Small intestine (tissue), 7 donors: ENCODE measurements around the gene CD99L2. TPM values are rescaled to one million over a fixed set of nuclear protein-coding genes. Genes with fewer than 3 reads are reported as not detected.

ENCODE experiments used
- DNase-seq, 2 donors: peaks; one replicate each; pipeline versions ENCODE4 v3.0.0 to v3.0.0-alpha.2; 2013
- FAIRE-seq: peaks from 2 replicates; lab custom pipeline; 2012; peaks lifted over from hg19 to GRCh38; lab: Jason Lieb, UNC
- H3K27ac ChIP-seq, 3 donors: one replicate each; pipeline ENCODE4 v1.5.1; 2013; ENCODE audit warnings: low read length in 2 of 3, mild to moderate bottlenecking in 2 of 3, control low read depth in 1 of 3, inconsistent platforms in 1 of 3, low read depth in 1 of 3, moderate library complexity in 1 of 3
- H3K27me3 ChIP-seq, 3 donors: one replicate each; pipeline ENCODE4 v1.6.1; 2013; ENCODE audit warnings: low read length in 3 of 3, inconsistent platforms in 1 of 3; ENCODE audit not compliant: control insufficient read depth in 3 of 3, insufficient read depth in 3 of 3
- H3K36me3 ChIP-seq, 3 donors: one replicate each; pipeline ENCODE4 v1.6.1; 2013; ENCODE audit warnings: low read length in 3 of 3, inconsistent platforms in 1 of 3, low read depth in 1 of 3, mild to moderate bottlenecking in 1 of 3, moderate library complexity in 1 of 3; ENCODE audit not compliant: control insufficient read depth in 3 of 3, insufficient read depth in 2 of 3
- H3K4me1 ChIP-seq, 3 donors: one replicate each; pipeline ENCODE4 v1.6.1; 2013; ENCODE audit warnings: low read length in 2 of 3, inconsistent platforms in 1 of 3, low read depth in 1 of 3, mild to moderate bottlenecking in 1 of 3, moderate library complexity in 1 of 3; ENCODE audit not compliant: control insufficient read depth in 3 of 3, insufficient read depth in 2 of 3
- H3K4me3 ChIP-seq, 3 donors: one replicate each; pipeline ENCODE4 v1.5.1; 2013; ENCODE audit warnings: low read length in 3 of 3, control low read depth in 1 of 3, inconsistent platforms in 1 of 3, low read depth in 1 of 3, mild to moderate bottlenecking in 1 of 3, moderate library complexity in 1 of 3
- H3K9me3 ChIP-seq, 2 donors: one replicate each; pipeline ENCODE4 v1.6.1; 2013; ENCODE audit warnings: low read depth in 1 of 2, low read length in 1 of 2; ENCODE audit not compliant: control insufficient read depth in 2 of 2, insufficient read depth in 1 of 2
- WGBS, 3 donors: extraction: QIAGEN DNeasy Blood & Tissue Kit; methylation state at CpG; one replicate each; pipeline ENCODE4 v1.1.7; 2013; 5-methylcytosine and 5-hydroxymethylcytosine counted together
- polyA plus RNA-seq, 4 donors: library from polyadenylated mRNA; stranded (reverse) in 3 of 4; unstranded in 1 of 4; fragments of 200-250 nt in 3 of 4; fragments of 120-200 nt in 1 of 4; gene quantifications; one replicate each; pipeline versions ENCODE4 v1.2.1 to v1.2.3, GENCODE V29; 2013
- donor health status: healthy with polysubstance abuse.
- donor health status: control.
- donor health status: control.
- donor health status: Bipolar disorder and iron deficiency.
- donor health status: healthy.

CD99L2 gene
- polyA plus RNA-seq, 4 donors = 5.9 to 20.5 (median 12.3) TPM

DNA sequence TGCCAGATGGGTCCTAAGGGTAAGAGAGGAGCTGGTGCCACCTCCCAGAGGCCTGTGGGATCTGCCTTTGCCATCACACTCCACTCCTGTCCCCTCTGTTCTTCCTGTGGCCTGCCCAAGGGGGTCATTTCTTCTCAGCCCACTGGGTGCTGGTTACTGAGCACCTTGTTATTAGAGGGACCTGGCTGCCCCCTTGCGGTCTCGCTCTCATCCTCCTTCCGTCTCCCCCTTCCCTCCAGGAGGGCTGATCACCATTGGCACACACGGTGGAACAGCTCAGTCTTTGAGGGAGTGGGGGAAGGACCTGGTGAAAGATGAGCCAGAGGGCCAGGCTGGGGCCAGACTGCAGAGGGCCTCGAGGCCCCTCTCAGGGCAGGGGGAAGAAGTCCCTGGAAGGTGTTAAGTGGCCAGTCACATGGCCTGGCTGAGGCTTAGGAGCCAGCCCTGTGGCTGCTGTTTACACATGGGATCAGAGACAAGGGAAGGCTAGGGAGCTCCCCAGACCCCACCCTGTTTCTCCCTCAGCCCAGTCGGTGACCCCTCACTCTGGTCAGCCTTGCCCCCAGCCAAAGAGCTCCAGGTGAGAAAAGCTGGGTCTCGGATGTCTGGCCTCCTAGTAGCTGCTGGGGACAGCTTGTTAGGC is 137.2 kb downstream of the CD99L2 start:
- DNase-seq = no peak
- Histone ChIP-seq H3K4me1 (no peaks in the 10 kb centered on the region), H3K4me3 (no peak overlapping the region), H3K27ac (no peak overlapping the region), H3K27me3 (no peaks in the 10 kb centered on the region), H3K9me3 (no peaks in the 10 kb centered on the region), H3K36me3 (peaks cover 2 to 45% (median 4%) of the 10 kb centered on the region in 3 donors)
- whole genome bisulfite sequencing, 3 donors = 56 to 74% (median 69%) methylated on average over 7 of the region's 7 CpGs
- FAIRE-seq = no peak

DNA sequence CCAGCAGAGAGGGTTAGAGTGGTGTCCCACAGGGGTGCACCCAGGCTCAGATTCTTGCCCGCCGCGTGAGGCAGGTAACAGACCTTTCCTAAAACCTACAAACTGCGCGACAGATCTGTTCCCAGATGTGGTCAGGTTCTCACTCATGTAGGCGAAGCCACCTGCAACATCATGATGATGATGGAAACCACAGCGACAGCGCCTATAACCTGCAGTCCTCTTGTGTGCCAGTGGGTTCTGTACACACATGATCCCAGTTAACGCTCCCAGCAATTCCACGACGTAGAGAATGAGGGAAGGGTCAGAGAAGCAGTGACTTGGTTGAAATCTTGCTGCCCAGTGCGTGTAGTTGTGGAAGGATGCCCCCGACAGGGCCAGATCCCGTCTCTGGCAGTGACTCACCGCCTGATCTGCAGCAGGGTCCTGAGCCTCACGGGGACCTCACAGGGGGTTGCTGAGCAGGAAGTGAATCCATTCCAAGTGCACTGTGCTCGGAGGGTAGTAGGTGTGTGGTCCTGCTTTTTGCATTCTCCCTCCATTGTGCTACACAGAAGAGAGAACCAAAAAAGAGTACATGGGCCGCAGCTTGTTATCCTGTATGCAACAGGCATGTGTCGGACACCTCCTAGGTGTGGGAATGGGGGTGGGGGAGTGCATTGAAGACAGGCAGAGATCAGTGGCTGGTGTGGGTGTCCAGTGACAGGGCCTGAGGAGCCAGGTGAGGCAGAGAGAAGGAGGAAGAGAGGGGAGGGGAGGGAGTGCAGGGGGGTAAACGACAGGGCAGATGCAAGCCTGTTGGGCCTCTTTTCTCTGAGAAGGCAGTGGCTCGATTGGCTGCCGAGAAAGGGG is 138.7 kb downstream of the CD99L2 start:
- WGBS, 3 donors = 81 to 87% (median 87%) methylated on average over 17 to 22 of the region's 22 CpGs
- DNase-seq = no peak
- H3K27me3 ChIP-seq = no peaks in the 10 kb centered on the region
- FAIRE-seq = no peak
- peaks cover 2 to 45% (median 4%) of the 10 kb centered on the region in 3 donors for H3K36me3 ChIP-seq
- H3K4me1 ChIP-seq = no peaks in the 10 kb centered on the region
- no peak overlapping the region for H3K27ac ChIP-seq
- H3K4me3 ChIP-seq = no peak overlapping the region
- H3K9me3 ChIP-seq = no peaks in the 10 kb centered on the region

DNA sequence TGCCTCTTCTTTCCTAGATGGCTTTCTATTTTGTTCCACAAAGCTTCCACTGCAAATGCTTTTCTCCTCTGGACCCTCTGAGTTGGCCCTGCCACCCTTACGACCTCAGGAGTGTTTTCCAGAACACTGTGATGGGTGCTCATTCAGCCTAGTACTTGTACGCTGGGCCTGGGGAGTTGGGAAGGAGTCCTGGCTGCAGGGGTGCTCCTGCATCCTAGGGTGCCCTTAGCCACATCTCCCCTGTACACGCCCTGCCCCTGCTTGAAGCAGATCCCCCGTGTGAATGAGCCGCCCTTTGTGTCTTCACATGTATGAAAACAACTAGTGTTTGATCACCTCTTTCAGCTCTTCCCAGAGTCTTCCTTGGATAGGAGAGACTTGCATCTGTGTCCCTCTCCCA is 141.1 kb downstream of the CD99L2 start:
- Histone ChIP-seq H3K27ac (no peak overlapping the region), H3K4me1 (no peaks in the 10 kb centered on the region), H3K4me3 (no peak overlapping the region), H3K9me3 (no peaks in the 10 kb centered on the region), H3K27me3 (no peaks in the 10 kb centered on the region), H3K36me3 (peaks cover 2 to 37% (median 4%) of the 10 kb centered on the region in 3 donors)
- FAIRE-seq (no peak), DNase-seq (no peak)
- WGBS, 3 donors = 89 to 93% (median 89%) methylated on average over 5 of the region's 5 CpGs

DNA sequence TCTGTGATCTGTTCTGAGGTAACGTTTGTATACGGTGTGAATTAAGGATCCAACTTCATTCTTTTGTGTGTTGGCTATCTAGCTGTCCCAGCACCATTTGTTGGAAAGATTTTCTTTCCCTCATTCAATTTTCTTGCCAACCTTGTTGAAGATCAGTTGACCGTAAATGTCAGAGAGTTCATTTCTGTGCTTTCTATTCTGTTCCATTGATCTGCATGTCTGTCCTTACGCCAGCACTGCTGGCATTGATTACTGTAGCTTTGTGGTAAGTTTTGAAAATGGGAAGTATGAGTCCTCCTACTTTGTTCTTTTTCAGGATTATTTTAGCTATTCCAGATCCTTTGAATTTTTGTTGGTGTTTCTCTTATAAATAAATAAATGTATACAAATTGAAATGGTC is 144.5 kb downstream of the CD99L2 start:
- no peak overlapping the region for H3K27ac ChIP-seq
- WGBS, 3 donors = 89 to 94% (median 93%) methylated on average over 4 of the region's 4 CpGs
- no peak overlapping the region for H3K4me3 ChIP-seq
- H3K36me3 ChIP-seq = peaks cover 4 to 31% (median 4%) of the 10 kb centered on the region in 3 donors
- H3K4me1 ChIP-seq = no peaks in the 10 kb centered on the region
- DNase-seq (no peak), FAIRE-seq (no peak)
- H3K27me3 ChIP-seq = no peaks in the 10 kb centered on the region
- H3K9me3 ChIP-seq = no peaks in the 10 kb centered on the region

DNA sequence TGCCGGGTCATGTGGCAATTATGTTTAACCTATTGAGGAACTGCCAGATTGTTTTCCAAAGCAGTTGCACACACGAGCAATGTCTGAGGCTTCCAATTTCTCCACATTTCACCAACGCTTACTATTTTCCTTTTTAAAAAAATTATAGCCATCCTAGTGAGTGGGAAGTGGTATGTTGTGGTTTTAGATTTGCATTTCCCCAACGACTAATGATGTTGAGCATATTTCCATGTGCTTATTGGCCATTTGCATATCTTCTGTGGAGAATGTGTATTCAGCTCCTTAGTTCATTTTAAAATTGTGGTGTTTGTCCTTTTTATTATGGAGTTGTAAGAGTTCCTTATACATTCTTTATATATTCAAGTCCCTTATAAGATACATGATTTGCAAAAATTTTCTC is 145.1 kb downstream of the CD99L2 start:
- no peak for DNase-seq
- Histone ChIP-seq H3K27me3 (no peaks in the 10 kb centered on the region), H3K36me3 (peaks cover 4 to 31% (median 4%) of the 10 kb centered on the region in 3 donors), H3K27ac (no peak overlapping the region), H3K4me3 (no peak overlapping the region), H3K9me3 (no peaks in the 10 kb centered on the region), H3K4me1 (no peaks in the 10 kb centered on the region)
- 80 to 89% (median 83%) methylated on average over 4 of the region's 4 CpGs for WGBS, 3 donors
- no peak for FAIRE-seq

DNA sequence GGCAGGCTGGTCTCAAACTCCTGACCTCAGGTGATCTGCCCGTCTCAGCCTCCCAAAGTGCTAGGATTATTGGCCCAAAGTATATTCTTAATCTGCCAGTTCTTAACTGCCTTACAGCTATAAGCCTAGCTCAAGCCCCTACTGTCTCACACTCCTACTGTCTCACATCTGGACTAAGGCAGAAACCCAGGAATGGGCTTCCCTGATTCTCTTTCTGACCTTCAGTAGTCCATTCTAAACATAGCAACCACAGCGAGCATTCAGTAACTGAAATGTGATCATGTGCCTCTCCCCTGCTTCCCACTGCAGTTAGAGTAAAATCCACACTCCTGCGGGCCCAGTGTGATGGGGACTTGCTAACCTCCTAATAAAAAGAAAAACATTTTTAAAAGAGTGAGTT is 146.3 kb downstream of the CD99L2 start:
- Histone ChIP-seq H3K36me3 (peaks cover 4 to 20% (median 4%) of the 10 kb centered on the region in 3 donors), H3K9me3 (no peaks in the 10 kb centered on the region), H3K27ac (no peak overlapping the region), H3K27me3 (no peaks in the 10 kb centered on the region), H3K4me1 (no peaks in the 10 kb centered on the region), H3K4me3 (no peak overlapping the region)
- WGBS, 3 donors = 89 to 95% (median 91%) methylated on average over 3 of the region's 3 CpGs
- no peak for FAIRE-seq
- DNase-seq = no peak

DNA sequence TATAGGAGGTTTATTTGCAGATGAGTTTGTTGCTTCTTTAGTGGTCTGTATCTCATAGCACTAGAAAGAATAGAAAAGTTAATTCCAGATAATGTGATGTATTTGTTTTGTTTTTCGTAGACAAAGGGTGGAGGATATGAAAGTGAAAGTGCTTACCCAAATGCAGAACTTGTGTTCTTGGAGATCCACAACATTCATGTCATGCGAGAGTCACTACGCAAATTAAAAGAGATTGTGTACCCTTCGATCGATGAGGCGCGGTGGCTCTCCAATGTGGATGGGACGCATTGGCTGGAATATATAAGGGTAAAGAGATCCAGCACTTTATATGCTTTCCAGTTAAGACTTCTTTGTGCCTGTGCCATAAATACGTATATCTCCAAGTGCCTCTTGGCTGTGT is 162.0 kb downstream of the CD99L2 start:
- Histone ChIP-seq H3K9me3 (no peaks in the 10 kb centered on the region), H3K4me3 (no peak overlapping the region), H3K36me3 (peaks cover 0 to 19% (median 0%) of the 10 kb centered on the region in 3 donors), H3K4me1 (no peaks in the 10 kb centered on the region), H3K27ac (no peak overlapping the region), H3K27me3 (no peaks in the 10 kb centered on the region)
- 74 to 85% (median 80%) methylated on average over 9 of the region's 9 CpGs for WGBS, 3 donors
- FAIRE-seq = no peak
- DNase-seq = no peak

DNA sequence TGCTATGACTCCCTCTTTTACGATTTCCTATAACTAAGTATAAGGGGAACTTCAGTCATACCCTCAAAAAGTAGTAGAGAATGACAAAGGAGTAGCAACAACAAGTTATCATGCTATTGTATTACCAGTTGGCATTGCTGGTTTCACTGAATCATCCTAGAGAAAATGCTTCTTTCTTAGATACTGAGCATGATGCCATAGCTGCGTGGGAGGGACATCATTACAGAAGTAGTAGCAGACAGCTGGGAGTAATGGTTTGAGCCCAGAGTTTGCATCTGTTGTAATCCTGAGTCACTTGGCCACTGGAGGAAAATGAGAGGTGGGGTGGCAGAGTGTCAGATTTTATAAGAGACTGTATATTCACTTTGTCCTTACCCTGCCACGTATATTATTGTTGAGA is 166.7 kb downstream of the CD99L2 start:
- no peaks in the 10 kb centered on the region for H3K27me3 ChIP-seq
- H3K36me3 ChIP-seq = peaks cover 0 to 9% (median 0%) of the 10 kb centered on the region in 3 donors
- WGBS, 3 donors = 73 to 89% (median 82%) methylated on average over 3 of the region's 3 CpGs
- no peak for FAIRE-seq
- H3K9me3 ChIP-seq = no peaks in the 10 kb centered on the region
- no peaks in the 10 kb centered on the region for H3K4me1 ChIP-seq
- DNase-seq = no peak
- no peak overlapping the region for H3K4me3 ChIP-seq
- H3K27ac ChIP-seq = no peak overlapping the region
